ENCODE data around the gene MSI1.
"Not testable (repeated sequence)": the region's sequence is repeated elsewhere in the genome, so short reads cannot be mapped to it uniquely, and the experiment has no call there.

Gene MSI1

GRCh38 chr12:120353556-120354317, 15.2 kb downstream of the MSI1 start:
- DNase-seq, result no peak

- no peak for DNase-seq
Measured at GRCh38 chr12:120353136-120353535, 15.8 kb downstream of the MSI1 start.

GRCh38 chr12:120352117-120352516, 16.8 kb downstream of the MSI1 start:
- DNase-seq, result no peak

GRCh38 chr12:120350576-120351350, 18.2 kb downstream of the MSI1 start:
- DNase-seq, result no peak

- DNase-seq, result no peak
Measured at GRCh38 chr12:120347766-120348165, 21.2 kb downstream of the MSI1 start.

GRCh38 chr12:120346681-120347080, 22.3 kb downstream of the MSI1 start:
- DNase-seq, result no peak

GRCh38 chr12:120346031-120346430, 22.9 kb downstream of the MSI1 start:
- no peak for DNase-seq

GRCh38 chr12:120343692-120344091, 25.3 kb downstream of the MSI1 start:
- no peak for DNase-seq

GRCh38 chr12:120343039-120343537, 25.9 kb downstream of the MSI1 start:
- no peak for DNase-seq

- no peak for DNase-seq
Measured at GRCh38 chr12:120342175-120343038, 26.6 kb downstream of the MSI1 start.

- no peak for DNase-seq
Measured at GRCh38 chr12:120339256-120339655, 29.7 kb downstream of the MSI1 start.

- DNase-seq, result no peak
Measured at GRCh38 chr12:120337730-120338129, 31.2 kb downstream of the MSI1 start.

GRCh38 chr12:120336392-120336791, 32.6 kb downstream of the MSI1 start:
- DNase-seq, result not testable (repeated sequence)

GRCh38 chr12:120335447-120335846, 33.5 kb downstream of the MSI1 start:
- not testable (repeated sequence) for DNase-seq

- no peak for DNase-seq
Measured at GRCh38 chr12:120332523-120332922, 36.4 kb downstream of the MSI1 start.

- DNase-seq, result no peak
Measured at GRCh38 chr12:120332041-120332440, 36.9 kb downstream of the MSI1 start.

GRCh38 chr12:120331390-120331789, 37.6 kb downstream of the MSI1 start:
- no peak for DNase-seq

- no peak for DNase-seq
Measured at GRCh38 chr12:120328228-120328627, 40.7 kb downstream of the MSI1 start.

GRCh38 chr12:120327593-120327992, 41.4 kb downstream of the MSI1 start, which contains the start of gene PLA2G1B:
PLA2G1B (minus strand) TSS chr12:120327779; CDS start chr12:120327753, 26 bp downstream.
- DNase-seq, result no peak

- DNase-seq, result no peak
Measured at GRCh38 chr12:120324841-120325417, 44.0 kb downstream of the MSI1 start.

- DNase-seq, result no peak
Measured at GRCh38 chr12:120323772-120324171, 45.2 kb downstream of the MSI1 start.

- DNase-seq, result no peak
Measured at GRCh38 chr12:120321382-120322202, 47.4 kb downstream of the MSI1 start.
